K562 (cell line): ENCODE data around the gene THEM4. TPM values are rescaled to one million over a fixed set of nuclear protein-coding genes. Genes with fewer than 3 reads are reported as not detected.

Experiments used
- ATAC-seq: fragments of 200-7000 bp; cut with Tn5 transposase; 3 replicates; pipeline ENCODE4 v1.9.1; 2020; ENCODE audit warnings: moderate library complexity
- BruUV-seq: library from RNA; stranded (reverse); fragments of 400-500 nt; replicated peaks from 2 replicates; lab custom pipeline; 2021; lab: Mats Ljungman, UMichigan
- CTCF ChIA-PET: fragments of 300-600 bp; formaldehyde crosslinking; extraction: SDS; loops from one replicate; lab custom pipeline; 2021; ENCODE audit warnings: low intra/inter-chr PET ratio; lab: Yijun Ruan, JAX
- POLR2A ChIA-PET: fragments of 300-600, 350-650 bp; sonication (Branson Sonifier 250); formaldehyde crosslinking; extraction: SDS; loops from one replicate; lab custom pipeline; 2021; ENCODE audit warnings: antibody characterized with exemption, inconsistent platforms; lab: Yijun Ruan, JAX
- DNase-seq, 4 experiments: peaks; one replicate each; pipeline versions ENCODE4 v3.0.0 to v3.0.0-alpha.2; 2011 to 2018; ENCODE audit warnings: low spot score in 3 of 4, mixed read lengths in 3 of 4; ENCODE audit errors: extremely low read depth in 1 of 4
- FAIRE-seq: peaks from 2 replicates; lab custom pipeline; 2011; peaks lifted over from hg19 to GRCh38; lab: Jason Lieb, UNC
- H2AFZ ChIP-seq: 2 replicates; pipeline ENCODE4 v1.6.0; 2011; ENCODE audit warnings: low read depth, low read length, control low read depth, inconsistent platforms
- H3K27ac ChIP-seq: fragments of 200-600 bp; 3 replicates; pipeline ENCODE4 v1.8.0; 2011; ENCODE audit warnings: low read depth, mild to moderate bottlenecking, control low read depth, inconsistent platforms, low read length, moderate library complexity, mixed read lengths; ENCODE audit errors: extremely low read depth
- H3K27me3 ChIP-seq, 2 experiments: fragments of 300-600 bp in 1 of 2; 2 replicates in 1 of 2; 3 replicates in 1 of 2; pipeline versions ENCODE4 v1.6.0 to v1.8.0; 2011; ENCODE audit warnings: inconsistent platforms in 2 of 2, low read length in 2 of 2, mild to moderate bottlenecking in 1 of 2, mixed read lengths in 1 of 2, moderate library complexity in 1 of 2; ENCODE audit not compliant: control insufficient read depth in 2 of 2, insufficient read depth in 2 of 2
- H3K36me3 ChIP-seq: fragments of 300-600 bp; 3 replicates; pipeline ENCODE4 v1.8.0; 2011; ENCODE audit warnings: mild to moderate bottlenecking, low read length, inconsistent platforms; ENCODE audit not compliant: control insufficient read depth, insufficient read depth
- H3K4me1 ChIP-seq, 2 experiments: fragments of 200-600 bp in 1 of 2; replicated peaks in 1 of 2; 2 replicates in 1 of 2; 3 replicates in 1 of 2; pipeline versions ENCODE4 v1.5.1 to v1.8.0; 2011; ENCODE audit warnings: inconsistent platforms in 2 of 2, low read length in 2 of 2, mild to moderate bottlenecking in 1 of 2, mixed read lengths in 1 of 2, moderate library complexity in 1 of 2; ENCODE audit not compliant: control insufficient read depth in 2 of 2, insufficient read depth in 2 of 2
- H3K4me2 ChIP-seq: 2 replicates; pipeline ENCODE4 v1.6.1; 2011; ENCODE audit warnings: low read length, control low read depth, inconsistent platforms, mixed read lengths; ENCODE audit not compliant: insufficient read depth
- H3K4me3 ChIP-seq: fragments of 200-600 bp; sonication (generic), shearing (Covaris generic); 2 replicates; pipeline ENCODE4 v1.5.1; 2016; ENCODE audit warnings: control low read depth, inconsistent platforms
- H3K79me2 ChIP-seq: fragments of 200-600 bp; 3 replicates; pipeline ENCODE4 v1.8.0; 2011; ENCODE audit warnings: low read length, inconsistent platforms; ENCODE audit not compliant: control insufficient read depth, insufficient read depth
- H3K9ac ChIP-seq, 2 experiments: 2 replicates each; pipeline versions ENCODE4 v1.6.0 to v1.6.1; 2011; ENCODE audit warnings: low read depth in 2 of 2, low read length in 2 of 2, control low read depth in 1 of 2, inconsistent platforms in 1 of 2, mild to moderate bottlenecking in 1 of 2, mixed read lengths in 1 of 2; ENCODE audit not compliant: insufficient read depth in 1 of 2
- H3K9me1 ChIP-seq: one replicate; pipeline ENCODE4 v1.6.0; 2011; ENCODE audit warnings: inconsistent platforms, mild to moderate bottlenecking, low read length, moderate library complexity; ENCODE audit not compliant: control insufficient read depth, insufficient read depth
- H3K9me3 ChIP-seq: replicated peaks from 2 replicates; pipeline ENCODE4 v1.5.1; 2011; ENCODE audit warnings: low read depth, low read length, inconsistent platforms; ENCODE audit not compliant: control insufficient read depth, insufficient read depth
- H4K20me1 ChIP-seq: replicated peaks from 2 replicates; pipeline ENCODE4 v1.6.1; 2011; ENCODE audit warnings: low read length, inconsistent platforms, mixed read lengths; ENCODE audit not compliant: control insufficient read depth, insufficient read depth
- FOXJ3 ChIP-seq: sonication (generic); formaldehyde crosslinking; IDR thresholded peaks from 2 replicates; pipeline ENCODE4 v1.4.0; 2020; ENCODE audit warnings: mild to moderate bottlenecking, missing genetic modification reagents
- MTF1 ChIP-seq: fragments of 250-450 bp; sonication (Bioruptor Pico); IDR thresholded peaks from 2 replicates; pipeline ENCODE4 v1.9.0; 2021; ENCODE audit warnings: moderate library complexity, mild to moderate bottlenecking, inconsistent platforms, borderline replicate concordance
- NFE2 ChIP-seq: IDR thresholded peaks from 2 replicates; pipeline ENCODE4 v1.6.1; 2014; ENCODE audit warnings: antibody characterized with exemption, low read depth
- RB1 ChIP-seq: fragments of 450-650 bp; IDR thresholded peaks from 2 replicates; pipeline ENCODE4 v1.6.1; 2017; ENCODE audit warnings: low read depth, mild to moderate bottlenecking
- SPI1 ChIP-seq: IDR thresholded peaks from 2 replicates; pipeline ENCODE4 v1.6.1; 2011; ENCODE audit warnings: low read depth, low read length, control low read depth, borderline replicate concordance
- WGBS: fragments of 100-300 bp; shearing (Covaris generic); methylation state at CpG from one replicate; pipeline ENCODE4 v1.1.6; 2016; ENCODE audit warnings: low coverage, mixed read lengths; ENCODE audit not compliant: insufficient coverage; ENCODE audit errors: missing lambda C conversion rate; 5-methylcytosine and 5-hydroxymethylcytosine counted together
- in situ Hi-C: fragments of 300-500 bp; cut with MboI; formaldehyde crosslinking; loops from 4 replicates; pipeline ENCODE4 v1.15.0; 2018; ENCODE audit warnings: inconsistent platforms, mixed read lengths
- intact Hi-C: fragments of 100-400 bp; cut with micrococcal nuclease; formaldehyde crosslinking; loops from 2 replicates; pipeline ENCODE4 v1.14.2; 2022
- polyA plus RNA-seq, 8 experiments: library from polyadenylated mRNA; depleted of rRNA in 4 of 8; stranded (reverse) in 5 of 8; unstranded in 3 of 8; fragments of >200 nt; fragmentation: Nextera tagmentation in 2 of 8; fragmentation: Illumina TruSeq in 1 of 8; extraction: Ambion mirVana in 2 of 8; extraction: Trizol in 1 of 8; gene quantifications; 2 replicates each; pipeline versions ENCODE4 v1.2.1 to v1.2.3, GENCODE V29; 2011 to 2014; ENCODE audit warnings: inconsistent platforms in 1 of 8, missing spikeins in 1 of 8
- total RNA-seq, 7 experiments: library from RNA; depleted of rRNA in 6 of 7; stranded (reverse); fragments of >200 nt in 6 of 7; fragmentation: Illumina TruSeq in 2 of 7; extraction: Trizol in 2 of 7; gene quantifications; 2 replicates each; pipeline versions ENCODE4 v1.2.1 to v1.2.3, GENCODE V29; 2011 to 2021; ENCODE audit warnings: low replicate concordance in 1 of 7
- TF ChIP-seq, protein P1 (sequence below): sonication (generic); formaldehyde crosslinking; IDR thresholded peaks from 2 replicates; pipeline ENCODE4 v1.4.0; 2020; ENCODE audit warnings: mild to moderate bottlenecking, missing genetic modification reagents
- TF ChIP-seq, protein P2 (sequence below): fragments of 450-650 bp; formaldehyde crosslinking; IDR thresholded peaks from 2 replicates; pipeline ENCODE4 v1.4.0; 2020; ENCODE audit warnings: mild to moderate bottlenecking

THEM4 gene
- total and polyA plus RNA-seq, 9 of the 15 experiments (the other 6 are each of a cell fraction or from before 2014, with no cell fraction given) = 8.6 to 71.9 (median 35.3) TPM

DNA sequence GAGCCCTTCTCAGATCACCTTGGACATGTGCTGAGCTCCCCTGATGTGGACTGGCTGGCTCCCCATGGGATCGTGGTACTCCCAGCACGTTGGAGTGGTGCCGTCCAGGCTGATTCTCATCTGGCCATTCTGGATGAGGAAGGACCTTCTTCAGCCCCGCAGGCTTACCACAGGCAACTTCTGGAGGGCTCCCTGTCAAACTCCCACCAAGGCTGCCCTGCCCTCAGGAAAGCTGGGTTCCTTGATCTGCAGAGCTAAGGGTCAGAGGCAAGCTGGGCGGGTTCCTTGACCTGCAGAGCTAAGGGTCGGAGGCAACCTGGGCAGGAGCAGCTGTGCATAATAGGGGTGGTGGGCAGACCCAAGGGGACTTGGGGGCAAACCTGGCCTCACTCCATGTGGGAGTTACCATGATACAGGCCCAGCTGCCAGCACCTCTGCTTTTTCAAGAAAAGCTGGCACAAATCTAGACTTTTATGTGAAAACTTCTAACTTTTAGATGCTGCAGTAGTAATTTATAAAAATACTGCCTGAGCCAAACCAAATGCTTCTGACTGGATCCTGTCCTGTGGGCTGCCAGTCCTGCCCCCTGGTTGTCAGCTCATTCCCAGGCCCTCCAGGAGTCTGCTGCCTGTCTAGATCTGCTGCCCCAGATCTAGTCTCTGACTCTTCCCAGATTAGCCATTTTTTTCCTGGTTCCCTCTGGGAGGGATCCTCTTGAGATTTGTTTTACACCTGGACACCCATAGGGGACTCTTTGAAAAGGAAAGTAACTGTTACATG lies 50.2 kb downstream of the THEM4 start (continued):
- TF ChIP-seq FOXJ3 (CRISPR knock-in tag) (no peak), MTF1 (CRISPR knock-in tag) (no peak)

DNA sequence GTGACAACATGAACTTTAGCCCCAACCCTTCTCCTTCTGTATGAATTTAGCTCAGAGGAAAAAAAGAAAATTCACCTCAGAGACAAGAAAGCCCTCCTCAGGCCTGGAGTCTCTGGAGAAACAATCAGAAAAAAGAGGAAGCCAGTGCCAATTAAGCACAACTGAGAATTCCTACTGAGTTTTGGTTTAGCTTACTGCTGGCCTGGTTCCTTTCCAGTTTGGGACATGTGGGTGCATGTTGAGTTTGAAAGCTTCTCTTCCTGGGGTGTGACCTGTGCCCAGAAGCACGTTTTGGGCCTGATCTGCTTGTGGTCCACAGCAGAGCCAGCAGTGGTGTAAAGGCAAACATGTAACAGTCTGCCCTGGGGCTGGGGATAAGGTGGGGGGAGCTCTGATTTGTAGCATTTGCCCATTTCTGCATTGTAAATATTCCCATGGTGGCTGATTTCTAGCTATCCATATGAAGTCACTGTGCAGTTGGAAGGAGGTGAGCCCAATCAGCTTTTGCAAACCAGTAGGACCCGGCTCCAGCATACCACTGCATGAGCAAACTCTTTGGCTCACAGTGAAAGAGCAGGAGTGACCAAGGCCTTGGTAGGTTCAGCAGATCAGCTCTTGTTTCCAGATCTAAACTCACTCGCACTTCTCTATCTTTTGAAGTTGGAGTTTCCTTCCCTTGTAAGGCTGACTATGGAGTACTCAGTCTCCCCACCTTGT lies 51.1 kb downstream of the THEM4 start:
- Histone ChIP-seq H3K27ac (no peak overlapping the region), H3K9me3 (no peaks in the 10 kb centered on the region), H3K9me1 (peaks cover 3% of the 10 kb centered on the region), H4K20me1 (no peaks in the 10 kb centered on the region), H3K4me2 (no peak overlapping the region), H3K4me3 (no peak overlapping the region), H3K4me1 (peaks cover 5 to 7% of the 10 kb centered on the region in 2 experiments; a peak in 3 of 5 replicates), H2AFZ (no peak overlapping the region), H3K79me2 (no peaks in the 10 kb centered on the region), H3K36me3 (no peaks in the 10 kb centered on the region), H3K9ac (no peak overlapping the region), H3K27me3 (peaks cover 0 to 21% of the 10 kb centered on the region in 2 experiments; a peak in 2 of 5 replicates)
- ChIA-PET CTCF (no interaction called here), POLR2A (interaction anchor here (0.6 to 1.5 kb wide), 6 partner anchors 8 to 208 kb away, joined by 3 to 4 read pairs (median 3); no protein-coding TSS in a partner anchor)
- in situ Hi-C loops = no loop called here
- TF ChIP-seq, protein P1, sequence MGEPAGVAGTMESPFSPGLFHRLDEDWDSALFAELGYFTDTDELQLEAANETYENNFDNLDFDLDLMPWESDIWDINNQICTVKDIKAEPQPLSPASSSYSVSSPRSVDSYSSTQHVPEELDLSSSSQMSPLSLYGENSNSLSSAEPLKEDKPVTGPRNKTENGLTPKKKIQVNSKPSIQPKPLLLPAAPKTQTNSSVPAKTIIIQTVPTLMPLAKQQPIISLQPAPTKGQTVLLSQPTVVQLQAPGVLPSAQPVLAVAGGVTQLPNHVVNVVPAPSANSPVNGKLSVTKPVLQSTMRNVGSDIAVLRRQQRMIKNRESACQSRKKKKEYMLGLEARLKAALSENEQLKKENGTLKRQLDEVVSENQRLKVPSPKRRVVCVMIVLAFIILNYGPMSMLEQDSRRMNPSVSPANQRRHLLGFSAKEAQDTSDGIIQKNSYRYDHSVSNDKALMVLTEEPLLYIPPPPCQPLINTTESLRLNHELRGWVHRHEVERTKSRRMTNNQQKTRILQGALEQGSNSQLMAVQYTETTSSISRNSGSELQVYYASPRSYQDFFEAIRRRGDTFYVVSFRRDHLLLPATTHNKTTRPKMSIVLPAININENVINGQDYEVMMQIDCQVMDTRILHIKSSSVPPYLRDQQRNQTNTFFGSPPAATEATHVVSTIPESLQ (CRISPR knock-in tag) = no peak
- TF ChIP-seq RB1 = no peak
- no peak for TF ChIP-seq NFE2
- TF ChIP-seq, protein P2, sequence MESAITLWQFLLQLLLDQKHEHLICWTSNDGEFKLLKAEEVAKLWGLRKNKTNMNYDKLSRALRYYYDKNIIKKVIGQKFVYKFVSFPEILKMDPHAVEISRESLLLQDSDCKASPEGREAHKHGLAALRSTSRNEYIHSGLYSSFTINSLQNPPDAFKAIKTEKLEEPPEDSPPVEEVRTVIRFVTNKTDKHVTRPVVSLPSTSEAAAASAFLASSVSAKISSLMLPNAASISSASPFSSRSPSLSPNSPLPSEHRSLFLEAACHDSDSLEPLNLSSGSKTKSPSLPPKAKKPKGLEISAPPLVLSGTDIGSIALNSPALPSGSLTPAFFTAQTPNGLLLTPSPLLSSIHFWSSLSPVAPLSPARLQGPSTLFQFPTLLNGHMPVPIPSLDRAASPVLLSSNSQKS (CRISPR knock-in tag) = no peak
- peak; percentile 84 for TF ChIP-seq SPI1
- FAIRE-seq (no peak), DNase-seq (no peak), ATAC-seq (no peak)
- no TSS peak for BruUV-seq
- intact Hi-C loops = no loop called here
- WGBS = 8% methylated on average over 3 of the region's 3 CpGs
